H4 (cell line): ENCODE results near the gene TLE5. TPM values are rescaled to one million over a fixed set of nuclear protein-coding genes. Genes with fewer than 3 reads are reported as not detected.

ENCODE experiments used
- DNase-seq: peaks from one replicate; pipeline ENCODE4 v3.0.0-alpha.2; 2015; ENCODE audit warnings: low spot score
- total RNA-seq: library from RNA; depleted of rRNA; stranded (reverse); fragments of >200 nt; shearing (Covaris generic); gene quantifications from 2 replicates; pipeline ENCODE4 v1.2.3, GENCODE V29; 2014; rRNA removed

Gene TLE5
- total RNA-seq, result 136 and 167 TPM in 2 replicates

GRCh38 chr19:3062165-3063105, at the start of gene TLE5:
TSS of gene TLE5 (minus strand) at chr19:3062495. CDS start at chr19:3062200, 295 bp downstream.
- no peak for DNase-seq

DNA sequence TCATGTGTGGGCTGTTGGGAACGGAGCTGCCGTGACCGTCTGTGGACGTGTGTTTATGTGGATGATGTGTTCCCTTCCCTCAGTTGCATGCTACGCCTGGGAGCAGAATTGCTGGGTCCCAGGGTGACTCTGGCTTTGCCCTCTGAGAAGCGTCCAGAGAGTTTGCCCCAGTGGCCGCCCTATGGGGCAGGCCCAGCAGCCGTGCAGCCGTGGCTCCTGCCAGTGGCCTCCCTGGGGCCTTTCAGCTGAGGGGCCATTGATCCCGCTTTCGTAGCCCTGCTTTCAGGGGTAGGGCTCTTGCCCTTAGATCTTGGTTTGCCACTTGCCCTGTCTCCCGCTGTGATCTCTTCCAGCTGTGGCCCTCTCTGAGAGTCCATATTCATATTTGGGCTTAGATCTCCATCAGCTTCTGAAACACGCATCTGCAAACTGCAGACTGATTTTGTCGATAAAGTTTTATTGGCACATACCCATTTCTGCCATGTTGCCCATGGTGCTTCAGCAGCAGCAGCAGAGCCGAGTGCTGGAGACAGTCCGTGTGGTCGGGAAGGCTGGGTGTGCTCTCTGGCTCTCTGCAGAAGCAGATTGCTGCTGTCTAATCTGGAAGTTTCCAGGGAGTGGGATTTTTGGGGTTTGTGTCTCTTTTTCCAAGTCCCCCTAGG, 49.4 kb upstream of the TLE5 start:
- no peak for DNase-seq

DNA sequence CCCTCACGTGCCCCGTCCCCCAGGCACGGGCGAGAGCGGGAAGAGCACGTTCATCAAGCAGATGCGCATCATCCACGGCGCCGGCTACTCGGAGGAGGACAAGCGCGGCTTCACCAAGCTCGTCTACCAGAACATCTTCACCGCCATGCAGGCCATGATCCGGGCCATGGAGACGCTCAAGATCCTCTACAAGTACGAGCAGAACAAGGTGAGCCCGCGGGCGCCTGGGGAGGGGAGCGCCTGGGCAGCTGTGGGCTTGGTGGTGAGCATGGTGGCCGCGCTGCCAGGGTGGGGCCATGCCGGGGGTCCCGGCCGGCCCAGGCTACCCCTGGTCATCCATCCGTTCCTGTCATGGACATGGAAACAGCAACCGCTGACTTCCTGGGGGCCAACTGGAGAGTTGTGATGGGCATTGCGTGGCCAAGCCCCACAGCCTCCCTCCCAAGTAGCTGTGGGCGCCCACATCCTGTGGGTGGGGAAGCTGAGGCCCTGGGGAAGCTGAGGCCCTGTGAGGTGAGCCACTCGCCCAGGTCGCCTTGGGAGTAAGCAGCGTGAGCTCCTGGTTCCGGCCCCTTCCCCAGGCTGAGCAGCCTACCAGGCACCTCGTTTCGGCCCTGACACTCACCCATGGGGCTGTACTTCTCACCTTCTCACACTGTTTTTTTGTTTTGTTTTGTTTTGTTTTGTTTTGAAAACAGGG, 48.0 kb upstream of the TLE5 start:
- DNase-seq, result no peak

- no peak for DNase-seq
These were observed 47.2 kb upstream of the TLE5 start for GRCh38 chr19:3109491-3109890.

GRCh38 chr19:3108775-3109174, 46.5 kb upstream of the TLE5 start:
- peak; percentile 48 for DNase-seq

- DNase-seq, result no peak
These were observed 45.4 kb upstream of the TLE5 start for GRCh38 chr19:3107658-3108057.

DNA sequence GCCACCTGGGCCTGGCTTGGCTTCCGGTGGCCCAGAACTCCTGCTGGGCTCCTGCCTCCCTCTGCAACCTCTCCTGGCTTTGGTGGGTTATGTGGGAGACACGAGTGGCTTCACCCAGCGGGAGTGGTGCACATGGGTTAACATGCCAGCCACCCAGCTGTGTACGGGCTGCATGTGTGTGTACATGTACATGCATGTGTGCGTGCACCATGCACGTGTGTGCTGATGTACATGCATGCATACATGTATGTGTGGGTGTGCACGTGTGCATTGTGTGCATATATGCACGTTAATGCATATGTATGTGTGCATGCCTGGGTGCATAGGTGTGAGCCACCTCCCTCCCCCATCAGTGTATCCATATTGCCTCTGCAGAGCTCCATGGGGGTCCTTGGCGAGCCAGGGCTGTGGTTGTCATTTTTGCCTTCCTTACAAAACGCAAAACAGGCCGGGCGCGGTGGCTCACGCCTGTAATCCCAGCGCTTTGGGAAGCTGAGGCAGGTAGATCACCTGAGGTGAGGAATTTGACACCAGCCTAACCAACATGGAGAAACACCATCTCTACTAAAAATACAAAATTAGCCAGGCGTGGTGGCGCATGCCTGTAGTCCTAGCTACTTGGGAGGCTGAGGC, 44.3 kb upstream of the TLE5 start:
- DNase-seq, result no peak

GRCh38 chr19:3105641-3106508, 43.6 kb upstream of the TLE5 start:
- no peak for DNase-seq

- no peak for DNase-seq
These were observed 42.4 kb upstream of the TLE5 start for GRCh38 chr19:3104708-3104983.

- DNase-seq, result no peak
These were observed 40.2 kb upstream of the TLE5 start for GRCh38 chr19:3102239-3103140.

DNA sequence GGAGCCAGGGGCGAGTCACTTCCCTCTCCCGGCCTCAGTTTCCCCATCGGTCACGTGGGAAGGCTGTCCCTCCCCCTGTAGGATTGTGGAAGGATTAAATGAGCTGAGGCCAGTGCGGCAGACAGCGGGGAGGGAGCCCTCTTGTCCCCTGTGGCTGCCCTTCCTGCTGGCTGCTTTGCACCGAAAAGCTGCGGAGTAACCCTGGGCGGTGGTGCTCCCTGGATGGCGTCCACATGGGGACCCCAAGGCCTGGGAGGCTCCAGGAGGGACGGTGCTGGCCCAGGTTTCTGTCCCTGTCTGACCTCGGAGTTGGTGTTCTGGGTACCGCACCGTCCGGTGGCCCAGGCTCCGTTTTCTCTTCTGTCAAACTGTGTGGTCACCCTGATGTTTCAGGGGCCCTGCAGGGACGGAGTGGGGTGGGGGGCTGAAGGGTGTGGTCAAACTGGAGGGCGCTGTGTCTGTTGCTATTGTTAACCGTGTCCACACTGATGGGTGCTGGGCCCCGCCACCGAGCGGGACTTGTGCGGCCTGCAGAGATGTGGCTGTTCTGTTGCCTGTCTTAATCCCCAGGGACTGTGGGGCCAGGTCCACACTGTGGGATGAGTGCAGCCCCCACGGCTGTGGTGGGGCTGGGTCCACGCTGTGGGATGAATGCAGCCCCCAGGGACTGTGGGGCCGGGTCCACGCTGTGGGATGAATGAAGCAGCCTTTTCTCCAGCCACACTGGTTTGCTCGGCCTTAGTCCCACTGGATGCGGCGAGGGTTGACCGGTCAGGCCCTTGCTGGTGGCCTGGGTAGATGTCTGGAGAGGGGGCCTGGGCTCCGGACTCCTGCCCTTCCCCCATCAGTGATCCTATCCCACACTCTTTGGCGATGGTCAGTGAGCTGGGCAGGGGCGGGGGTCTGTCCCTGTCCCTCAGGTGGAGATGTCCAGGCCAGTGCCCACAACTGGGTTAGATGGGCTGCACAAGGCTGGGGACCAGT, 38.7 kb upstream of the TLE5 start:
- DNase-seq, result no peak

DNA sequence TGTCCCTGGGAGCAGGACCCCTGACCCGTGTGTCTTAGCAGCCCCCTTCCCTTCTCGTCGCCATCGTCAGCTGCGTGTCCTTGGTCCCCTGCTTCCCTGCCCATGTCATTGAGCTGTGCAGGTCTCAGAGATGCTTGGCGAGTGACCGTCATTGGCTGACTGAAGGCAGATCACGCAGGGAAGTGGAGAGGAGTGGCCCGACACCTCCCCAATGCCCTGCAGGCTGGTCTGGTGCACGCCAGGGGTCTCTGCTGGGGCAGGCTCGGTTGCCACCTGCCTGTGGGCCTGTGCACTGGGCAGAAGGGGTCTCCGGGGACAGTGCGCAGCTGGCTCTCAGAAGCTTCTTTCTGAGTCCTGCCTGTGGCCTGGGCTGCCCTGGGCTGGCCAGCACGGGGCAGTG, 38.0 kb upstream of the TLE5 start:
- DNase-seq, result no peak

DNA sequence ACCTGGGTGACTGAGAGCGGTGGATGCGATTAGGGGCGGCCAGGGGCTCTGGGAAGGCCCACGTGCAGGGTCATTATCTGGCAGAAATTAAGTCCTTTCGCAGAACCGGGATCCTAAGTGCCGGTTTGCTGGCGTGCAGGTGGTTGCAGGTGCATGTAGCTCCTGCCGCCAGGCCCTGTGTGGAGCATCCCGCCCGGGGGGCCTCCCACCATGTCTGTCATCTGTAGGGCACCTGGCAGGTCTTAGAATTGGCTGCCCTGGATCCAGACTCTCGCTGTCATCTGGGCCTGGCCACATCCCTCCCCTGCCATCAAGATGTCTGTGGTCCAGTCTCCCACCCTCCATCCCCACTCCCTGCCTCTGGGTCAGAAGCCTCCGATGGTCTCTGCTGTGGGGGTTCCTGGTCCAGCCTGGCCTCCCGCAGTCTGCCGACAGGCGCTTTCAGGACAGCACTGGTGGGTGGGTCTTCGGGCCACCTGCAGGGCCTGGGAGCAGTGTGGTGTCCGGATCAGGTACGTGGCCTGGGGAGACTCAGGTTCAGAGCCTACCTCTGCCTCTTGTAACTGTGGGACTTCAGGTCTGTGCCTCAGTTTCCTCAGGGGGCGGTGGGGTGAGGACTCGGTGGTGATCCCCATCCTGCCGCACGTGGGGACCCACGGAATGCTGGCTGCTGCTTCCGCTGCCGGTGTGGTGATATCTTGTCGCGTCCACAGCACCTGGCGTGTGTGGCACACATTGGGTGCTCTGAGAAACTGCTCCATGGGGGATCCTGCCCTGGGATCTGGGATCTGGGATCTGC, 37.3 kb upstream of the TLE5 start:
- DNase-seq, result no peak

DNA sequence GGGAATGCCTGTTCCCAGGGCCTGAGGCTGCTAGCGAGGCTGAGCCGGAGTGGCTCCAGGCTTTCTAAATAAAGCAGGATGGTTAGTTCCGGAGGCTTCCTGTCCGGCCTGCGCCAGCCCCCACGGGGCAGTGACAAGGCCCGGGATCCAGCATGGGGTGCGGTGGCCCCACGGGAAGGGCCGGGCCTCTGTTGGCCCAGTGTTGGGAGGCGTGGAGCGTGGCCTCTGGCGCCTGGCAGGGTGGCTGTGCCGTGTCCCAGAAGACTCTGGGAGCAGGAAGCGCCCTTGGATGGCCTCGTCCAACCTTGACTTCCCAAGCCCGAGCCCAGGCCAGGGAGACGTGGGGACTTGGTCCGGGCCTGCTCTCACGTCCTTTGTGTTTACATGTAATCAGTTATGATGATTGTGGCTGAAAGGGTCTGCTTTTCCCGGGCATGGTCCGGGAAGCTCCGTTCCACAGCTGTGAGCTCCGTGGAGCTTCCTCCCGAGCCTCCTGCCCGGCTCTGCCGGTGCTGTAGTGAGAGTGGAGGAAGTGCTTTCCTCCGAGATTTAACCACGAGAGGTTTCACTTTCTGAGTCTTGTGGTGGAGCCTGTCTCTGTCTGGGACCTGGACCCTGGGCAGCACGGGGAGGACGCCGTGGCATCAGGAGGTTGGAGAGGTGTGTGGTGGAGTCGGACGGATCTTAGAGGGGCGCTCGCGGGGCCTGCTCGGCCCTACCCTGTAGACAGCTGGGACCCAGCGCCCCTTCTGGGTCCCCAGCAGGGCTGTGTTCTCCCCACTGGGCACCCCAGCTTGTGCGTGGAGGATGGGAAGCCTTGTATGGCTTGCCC, 36.4 kb upstream of the TLE5 start:
- no peak for DNase-seq

DNA sequence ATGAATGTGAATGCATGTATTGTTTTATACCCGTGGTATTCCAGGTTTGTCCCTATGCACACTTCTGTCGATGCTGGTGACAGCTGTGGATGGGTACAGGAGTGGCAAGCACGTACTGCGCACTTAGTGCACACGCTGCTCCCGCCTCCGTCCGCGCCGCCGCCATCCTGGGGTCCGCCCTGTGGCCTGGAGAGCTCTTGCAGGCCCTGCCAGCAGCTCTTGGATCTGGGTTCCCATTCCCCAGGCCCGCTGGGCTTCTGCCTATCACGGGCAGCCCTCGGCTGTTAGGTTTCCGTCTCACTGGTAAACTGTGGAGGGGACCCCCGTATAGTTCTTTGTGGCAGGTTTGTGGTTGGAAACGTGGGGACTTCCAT, 35.8 kb upstream of the TLE5 start:
- no peak for DNase-seq

- no peak for DNase-seq
These were observed 35.2 kb upstream of the TLE5 start for GRCh38 chr19:3097442-3097871.

DNA sequence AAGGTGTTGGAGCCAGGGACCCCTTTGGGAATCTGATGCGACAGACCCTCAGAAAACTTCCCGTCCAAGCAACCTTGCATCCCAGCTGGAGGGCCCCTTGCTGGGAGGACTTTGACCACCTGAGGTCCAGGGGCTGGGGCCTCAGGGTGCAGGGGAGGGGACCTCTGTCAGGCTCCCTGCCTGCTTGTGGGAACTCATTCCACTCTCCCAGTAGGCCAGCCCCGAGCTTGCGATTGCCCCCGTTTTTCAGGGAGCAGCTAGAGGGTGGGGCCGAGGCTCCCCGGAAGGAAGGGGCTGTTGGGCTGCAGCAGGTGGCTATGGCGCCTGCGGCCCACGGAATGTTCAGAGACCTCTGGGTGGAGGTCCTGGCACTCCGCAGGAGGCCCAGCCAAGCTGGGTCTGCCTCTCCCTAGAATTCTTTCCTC, 34.6 kb upstream of the TLE5 start:
- no peak for DNase-seq
